Fibroblast of lung (primary cell): ENCODE data around the gene GABRG3. TPM values are rescaled to one million over a fixed set of nuclear protein-coding genes. Genes with fewer than 3 reads are reported as not detected.

Experiments
- DNase-seq, 2 donors: peaks; one replicate each; pipeline versions ENCODE4 v3.0.0 to v3.0.0-alpha.2; 2010; ENCODE audit warnings: low read depth in 2 of 2
- H2AFZ ChIP-seq: 2 replicates; pipeline ENCODE4 v1.5.1; 2012; ENCODE audit warnings: low read length, control low read depth, inconsistent platforms
- H3K27ac ChIP-seq: 2 replicates; pipeline ENCODE4 v1.5.1; 2011; ENCODE audit warnings: low read length, control low read depth; ENCODE audit not compliant: insufficient read depth
- H3K27me3 ChIP-seq: 2 replicates; pipeline ENCODE4 v1.5.1; 2011; ENCODE audit warnings: mild to moderate bottlenecking, low read length; ENCODE audit not compliant: control insufficient read depth, insufficient read depth
- H3K36me3 ChIP-seq: 2 replicates; pipeline ENCODE4 v1.5.1; 2011; ENCODE audit warnings: low read length; ENCODE audit not compliant: control insufficient read depth, insufficient read depth
- H3K4me1 ChIP-seq: 2 replicates; pipeline ENCODE4 v1.5.1; 2011; ENCODE audit warnings: low read length; ENCODE audit not compliant: control insufficient read depth, insufficient read depth; ENCODE audit errors: extremely low read depth
- H3K4me2 ChIP-seq: 2 replicates; pipeline ENCODE4 v1.5.1; 2011; ENCODE audit warnings: low read length, control low read depth; ENCODE audit not compliant: insufficient read depth; ENCODE audit errors: extremely low read depth
- H3K4me3 ChIP-seq, 4 experiments: fragments of 200-600 bp in 1 of 4; sonication (generic) in 1 of 4; replicated peaks in 1 of 4; 2 replicates each; pipeline ENCODE4 v1.5.1; 2011 to 2016; ENCODE audit warnings: low read length in 4 of 4, low read depth in 3 of 4, mild to moderate bottlenecking in 3 of 4, control low read depth in 2 of 4, inconsistent platforms in 1 of 4, mixed read lengths in 1 of 4; ENCODE audit not compliant: insufficient read depth in 1 of 4; ENCODE audit errors: control extremely low read depth in 1 of 4
- H3K79me2 ChIP-seq: 2 replicates; pipeline ENCODE4 v1.5.1; 2012; ENCODE audit warnings: mild to moderate bottlenecking, low read length, inconsistent platforms; ENCODE audit not compliant: control insufficient read depth, insufficient read depth
- H3K9ac ChIP-seq: 2 replicates; pipeline ENCODE4 v1.5.1; 2011; ENCODE audit warnings: mild to moderate bottlenecking, low read length, control low read depth; ENCODE audit not compliant: insufficient read depth
- H3K9me3 ChIP-seq: 2 replicates; pipeline ENCODE4 v1.5.1; 2012; ENCODE audit warnings: low read depth, low read length; ENCODE audit not compliant: control insufficient read depth, insufficient read depth
- H4K20me1 ChIP-seq: 2 replicates; pipeline ENCODE4 v1.5.1; 2011; ENCODE audit warnings: low read length; ENCODE audit not compliant: control insufficient read depth, insufficient read depth; ENCODE audit errors: extremely low read depth
- EZH2 ChIP-seq: IDR thresholded peaks from 2 replicates; pipeline ENCODE4 v1.5.1; 2012; ENCODE audit warnings: low read length, control low read depth, mild to moderate bottlenecking; ENCODE audit errors: missing control alignments
- polyA plus RNA-seq, 2 donors: library from polyadenylated mRNA; depleted of rRNA in 1 of 2; stranded (reverse) in 1 of 2; unstranded in 1 of 2; fragments of >200 nt; gene quantifications; 2 replicates each; pipeline ENCODE4 v1.2.1, GENCODE V29; 2011 to 2012; ENCODE audit warnings: missing spikeins in 1 of 2
- total RNA-seq: library from RNA; depleted of rRNA; stranded (reverse); fragments of >200 nt; gene quantifications from 2 replicates; pipeline ENCODE4 v1.2.1, GENCODE V29; 2014
- TF ChIP-seq, protein P1 (sequence below), 2 donors: IDR thresholded peaks in 1 of 2; conservative IDR thresholded peaks in 1 of 2; 1 replicate in 1 of 2; 2 replicates in 1 of 2; pipeline ENCODE4 v1.5.1; 2011 to 2012; ENCODE audit warnings: low read length in 2 of 2, control low read depth in 1 of 2, inconsistent platforms in 1 of 2, low read depth in 1 of 2, mild to moderate bottlenecking in 1 of 2

Gene GABRG3
- total and polyA plus RNA-seq, 2 donors (not counting 1 experiment from before 2014, with no cell fraction given): not detected

DNA sequence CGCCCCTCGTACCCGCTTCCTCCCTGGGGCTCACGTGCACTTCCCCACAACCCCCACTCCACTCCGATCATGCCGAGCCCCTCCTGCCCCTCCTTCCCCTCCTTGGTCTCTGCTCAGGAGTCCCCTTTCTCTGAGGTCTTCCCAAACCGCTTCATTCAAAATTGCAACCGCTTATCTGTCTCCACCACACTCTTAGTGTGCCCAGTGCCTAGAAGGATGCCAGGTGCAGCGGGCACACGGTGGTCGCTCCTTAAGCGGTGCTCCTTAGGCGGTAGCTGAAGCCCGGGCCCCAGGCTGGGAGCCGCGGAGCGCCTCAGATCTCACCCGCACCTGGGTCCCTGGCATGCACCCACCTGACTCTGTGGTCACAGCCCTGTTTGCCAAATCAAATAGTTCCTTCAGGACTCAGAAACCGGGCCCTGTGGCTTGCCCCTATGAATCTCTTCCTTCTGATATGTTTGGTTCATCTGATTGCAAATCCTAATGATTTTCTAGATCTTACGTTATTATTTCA is 603.6 kb downstream of the GABRG3 start:
- Histone ChIP-seq H3K4me3 (no peak overlapping the region), H3K36me3 (no peaks in the 10 kb centered on the region)
- DNase-seq: no peak

DNA sequence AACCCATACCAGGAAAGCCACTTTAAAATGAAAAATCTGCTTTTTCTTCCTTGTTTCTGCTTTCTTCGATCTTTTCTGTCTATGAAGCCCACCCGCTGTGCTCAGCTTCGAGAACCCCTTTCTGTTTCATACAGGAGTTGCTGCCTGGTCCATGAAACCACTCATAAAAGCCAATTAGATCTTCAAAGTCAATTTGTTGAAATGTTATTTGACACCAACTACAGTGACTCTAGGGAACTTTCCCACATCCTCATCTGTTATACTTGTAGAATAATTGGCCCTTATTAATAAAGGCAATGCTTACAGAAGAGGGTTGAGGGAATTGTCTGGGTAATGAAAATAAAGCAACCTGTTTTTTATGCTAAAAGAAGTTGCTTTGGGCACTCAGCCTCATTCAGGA is 604.5 kb downstream of the GABRG3 start:
- no peaks in the 10 kb centered on the region for H3K36me3 ChIP-seq
- no peak for TF ChIP-seq EZH2
- TF ChIP-seq, protein P1, sequence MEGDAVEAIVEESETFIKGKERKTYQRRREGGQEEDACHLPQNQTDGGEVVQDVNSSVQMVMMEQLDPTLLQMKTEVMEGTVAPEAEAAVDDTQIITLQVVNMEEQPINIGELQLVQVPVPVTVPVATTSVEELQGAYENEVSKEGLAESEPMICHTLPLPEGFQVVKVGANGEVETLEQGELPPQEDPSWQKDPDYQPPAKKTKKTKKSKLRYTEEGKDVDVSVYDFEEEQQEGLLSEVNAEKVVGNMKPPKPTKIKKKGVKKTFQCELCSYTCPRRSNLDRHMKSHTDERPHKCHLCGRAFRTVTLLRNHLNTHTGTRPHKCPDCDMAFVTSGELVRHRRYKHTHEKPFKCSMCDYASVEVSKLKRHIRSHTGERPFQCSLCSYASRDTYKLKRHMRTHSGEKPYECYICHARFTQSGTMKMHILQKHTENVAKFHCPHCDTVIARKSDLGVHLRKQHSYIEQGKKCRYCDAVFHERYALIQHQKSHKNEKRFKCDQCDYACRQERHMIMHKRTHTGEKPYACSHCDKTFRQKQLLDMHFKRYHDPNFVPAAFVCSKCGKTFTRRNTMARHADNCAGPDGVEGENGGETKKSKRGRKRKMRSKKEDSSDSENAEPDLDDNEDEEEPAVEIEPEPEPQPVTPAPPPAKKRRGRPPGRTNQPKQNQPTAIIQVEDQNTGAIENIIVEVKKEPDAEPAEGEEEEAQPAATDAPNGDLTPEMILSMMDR (conservative IDR thresholded peaks at IDR 0.05 in 1 of 2, IDR thresholded peaks at IDR 0.05 in 1 of 2; ENCODE audit: low read depth in 1 of 2, low read length in 2 of 2): no peak

More for the DNA sequence above, 603.6 kb downstream of the GABRG3 start:
- H2AFZ ChIP-seq: no peak overlapping the region
- H3K9ac ChIP-seq: no peak overlapping the region
- TF ChIP-seq EZH2: no peak
- TF ChIP-seq, protein P1 (conservative IDR thresholded peaks at IDR 0.05 in 1 of 2, IDR thresholded peaks at IDR 0.05 in 1 of 2; ENCODE audit: low read depth in 1 of 2, low read length in 2 of 2): no peak
- no peaks in the 10 kb centered on the region for H3K27me3 ChIP-seq
- H3K27ac ChIP-seq: no peak overlapping the region
- H3K79me2 ChIP-seq: no peaks in the 10 kb centered on the region
- no peak overlapping the region for H3K4me2 ChIP-seq
- H3K9me3 ChIP-seq: no peaks in the 10 kb centered on the region
- no peaks in the 10 kb centered on the region for H3K4me1 ChIP-seq
- no peaks in the 10 kb centered on the region for H4K20me1 ChIP-seq

DNA sequence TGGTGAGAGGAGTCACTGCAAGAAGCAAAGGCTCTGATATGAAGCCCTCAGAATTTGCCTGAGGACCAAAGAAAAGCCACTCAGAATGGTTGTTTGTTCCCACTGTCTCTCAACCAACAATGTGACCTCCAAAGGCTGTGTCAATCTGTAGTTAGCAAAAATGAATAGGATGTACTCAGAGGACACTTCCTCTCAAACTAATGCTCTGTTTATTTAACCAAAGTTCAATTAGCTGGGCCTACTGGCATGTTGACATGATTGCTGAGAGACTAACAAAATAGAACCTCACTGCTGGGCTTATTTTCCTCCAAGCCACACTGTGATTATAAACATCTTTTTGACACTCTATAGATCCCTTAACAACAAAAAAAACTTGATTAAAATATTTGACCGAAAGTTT is 605.6 kb downstream of the GABRG3 start:
- H3K4me3 ChIP-seq: no peak overlapping the region
- H3K9ac ChIP-seq: no peak overlapping the region
- no peaks in the 10 kb centered on the region for H4K20me1 ChIP-seq
- no peak overlapping the region for H3K27ac ChIP-seq
- no peak for TF ChIP-seq EZH2
- TF ChIP-seq, protein P1 (conservative IDR thresholded peaks at IDR 0.05 in 1 of 2, IDR thresholded peaks at IDR 0.05 in 1 of 2; ENCODE audit: low read depth in 1 of 2, low read length in 2 of 2): no peak
- no peak for DNase-seq
- no peak overlapping the region for H3K4me2 ChIP-seq
- no peaks in the 10 kb centered on the region for H3K4me1 ChIP-seq
- no peaks in the 10 kb centered on the region for H3K79me2 ChIP-seq
- H3K9me3 ChIP-seq: no peaks in the 10 kb centered on the region
- H3K27me3 ChIP-seq: no peaks in the 10 kb centered on the region
- H3K36me3 ChIP-seq: no peaks in the 10 kb centered on the region
- H2AFZ ChIP-seq: no peak overlapping the region

More for the DNA sequence above, 604.5 kb downstream of the GABRG3 start:
- no peak overlapping the region for H3K4me2 ChIP-seq
- no peaks in the 10 kb centered on the region for H3K4me1 ChIP-seq
- H4K20me1 ChIP-seq: no peaks in the 10 kb centered on the region
- H3K9ac ChIP-seq: no peak overlapping the region
- no peak overlapping the region for H3K4me3 ChIP-seq
- H2AFZ ChIP-seq: no peak overlapping the region
- H3K9me3 ChIP-seq: no peaks in the 10 kb centered on the region
- H3K27ac ChIP-seq: no peak overlapping the region
- no peaks in the 10 kb centered on the region for H3K79me2 ChIP-seq
- DNase-seq: no peak
- no peaks in the 10 kb centered on the region for H3K27me3 ChIP-seq
